ENCODE data around the gene SLC12A6.

SLC12A6 gene

DNA sequence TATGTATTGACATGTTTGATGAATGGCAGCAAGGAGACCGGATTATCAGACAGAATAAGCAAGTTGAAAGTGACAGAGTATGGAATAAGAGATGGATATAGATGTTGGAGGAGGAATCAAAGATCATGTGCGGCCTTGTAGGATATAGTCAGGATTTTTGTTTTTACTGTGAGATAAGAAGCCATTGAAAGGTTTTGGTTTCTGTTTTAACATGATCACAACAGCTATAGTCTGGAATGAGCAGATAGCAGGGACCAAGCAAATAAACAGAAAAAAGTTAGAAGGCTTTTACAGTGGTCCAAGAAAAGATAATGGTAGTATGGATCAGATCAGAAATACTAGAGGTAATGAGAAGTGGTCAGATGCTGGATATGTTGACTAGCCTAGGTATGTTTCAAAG is 52.6 kb downstream of the SLC12A6 start:
- Histone ChIP-seq H3K9ac (ENCODE audit: low read length) (no peak overlapping the region), H3K4me3 (ENCODE audit: low read depth, low read length) (no peak overlapping the region), H3K9me3 (ENCODE audit: control insufficient read depth, insufficient read depth, low read depth, low read length) (no peaks in the 10 kb centered on the region), H3K27ac (ENCODE audit: low read depth, low read length) (no peak overlapping the region), H3K27me3 (ENCODE audit: control insufficient read depth, insufficient read depth, low read length) (no peaks in the 10 kb centered on the region), H3K4me1 (ENCODE audit: control insufficient read depth, insufficient read depth, low read length) (no peaks in the 10 kb centered on the region), H3K36me3 (ENCODE audit: control insufficient read depth, insufficient read depth, low read length) (no peaks in the 10 kb centered on the region)

DNA sequence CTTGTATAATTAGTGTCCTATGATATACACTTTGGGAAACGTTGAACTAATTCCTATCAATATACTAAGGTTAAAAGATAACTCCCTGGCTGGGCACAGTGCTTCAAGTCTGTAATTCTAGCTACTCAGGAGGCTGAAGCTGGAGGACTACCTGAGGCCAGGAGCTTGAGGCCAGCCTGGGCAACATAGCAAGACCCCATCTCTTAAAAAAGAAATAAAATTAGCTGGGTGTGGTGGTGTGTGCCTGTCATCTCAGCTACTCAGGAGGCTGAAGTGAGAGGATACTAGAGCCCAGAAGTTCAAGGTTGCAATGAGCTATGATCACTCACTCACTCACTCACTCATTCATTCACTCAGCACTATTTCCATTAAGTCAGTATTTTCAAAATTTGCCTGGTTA is 55.2 kb downstream of the SLC12A6 start:
- Histone ChIP-seq H3K4me1 (ENCODE audit: control insufficient read depth, insufficient read depth, low read length) (no peaks in the 10 kb centered on the region), H3K36me3 (ENCODE audit: control insufficient read depth, insufficient read depth, low read length) (no peaks in the 10 kb centered on the region), H3K9me3 (ENCODE audit: control insufficient read depth, insufficient read depth, low read depth, low read length) (no peaks in the 10 kb centered on the region), H3K27ac (ENCODE audit: low read depth, low read length) (no peak overlapping the region), H3K4me3 (ENCODE audit: low read depth, low read length) (no peak overlapping the region), H3K27me3 (ENCODE audit: control insufficient read depth, insufficient read depth, low read length) (no peaks in the 10 kb centered on the region), H3K9ac (ENCODE audit: low read length) (no peak overlapping the region)

DNA sequence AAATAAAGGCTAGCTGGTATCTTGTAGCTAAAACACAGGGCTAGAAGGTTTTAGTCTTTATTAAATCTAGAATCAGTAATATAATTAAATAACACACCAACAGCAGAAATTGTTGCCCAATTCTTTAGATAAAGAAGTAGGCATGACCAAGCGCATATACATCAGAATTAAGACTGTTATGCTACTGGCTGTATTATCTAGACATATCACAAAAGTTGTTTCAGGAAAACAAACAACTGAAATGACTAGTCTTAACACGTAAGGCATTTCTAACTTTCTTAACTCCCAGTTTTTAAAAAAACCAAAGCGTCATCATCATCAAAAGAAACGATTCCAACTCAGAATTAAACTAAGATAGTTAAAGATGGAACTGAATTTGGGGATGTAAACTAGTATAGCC is 57.4 kb downstream of the SLC12A6 start:
- H3K9ac ChIP-seq (ENCODE audit: low read length): no peak overlapping the region
- H3K27ac ChIP-seq (ENCODE audit: low read depth, low read length): no peak overlapping the region

DNA sequence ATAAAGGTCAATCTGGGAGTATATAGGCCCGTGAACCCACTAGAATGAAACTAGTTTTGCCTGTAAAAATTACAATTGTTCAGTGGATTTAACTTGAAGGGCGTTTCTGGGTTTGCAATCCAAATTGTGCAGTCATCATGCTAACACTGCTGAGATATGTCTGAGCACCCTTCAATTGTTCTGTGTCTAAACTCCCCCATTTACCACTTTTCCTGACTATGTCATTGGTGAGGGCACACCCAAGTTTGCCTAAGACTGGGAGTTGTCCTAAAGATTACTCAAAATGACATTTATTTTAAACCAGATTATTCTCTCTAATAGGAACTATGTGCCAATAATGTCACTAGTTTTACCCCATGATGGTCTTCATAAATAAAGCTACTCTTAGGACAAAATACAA is 58.2 kb downstream of the SLC12A6 start:
- no peaks in the 10 kb centered on the region for H3K36me3 ChIP-seq (ENCODE audit: control insufficient read depth, insufficient read depth, low read length)
- no peak overlapping the region for H3K4me3 ChIP-seq (ENCODE audit: low read depth, low read length)
- H3K4me1 ChIP-seq (ENCODE audit: control insufficient read depth, insufficient read depth, low read length): no peaks in the 10 kb centered on the region
- H3K9ac ChIP-seq (ENCODE audit: low read length): no peak overlapping the region
- no peaks in the 10 kb centered on the region for H3K9me3 ChIP-seq (ENCODE audit: control insufficient read depth, insufficient read depth, low read depth, low read length)
- H3K27ac ChIP-seq (ENCODE audit: low read depth, low read length): no peak overlapping the region
- no peaks in the 10 kb centered on the region for H3K27me3 ChIP-seq (ENCODE audit: control insufficient read depth, insufficient read depth, low read length)

More for the DNA sequence above, 57.4 kb downstream of the SLC12A6 start:
- Histone ChIP-seq H3K27me3 (ENCODE audit: control insufficient read depth, insufficient read depth, low read length) (no peaks in the 10 kb centered on the region), H3K4me3 (ENCODE audit: low read depth, low read length) (no peak overlapping the region), H3K9me3 (ENCODE audit: control insufficient read depth, insufficient read depth, low read depth, low read length) (no peaks in the 10 kb centered on the region), H3K36me3 (ENCODE audit: control insufficient read depth, insufficient read depth, low read length) (no peaks in the 10 kb centered on the region), H3K4me1 (ENCODE audit: control insufficient read depth, insufficient read depth, low read length) (no peaks in the 10 kb centered on the region)

DNA sequence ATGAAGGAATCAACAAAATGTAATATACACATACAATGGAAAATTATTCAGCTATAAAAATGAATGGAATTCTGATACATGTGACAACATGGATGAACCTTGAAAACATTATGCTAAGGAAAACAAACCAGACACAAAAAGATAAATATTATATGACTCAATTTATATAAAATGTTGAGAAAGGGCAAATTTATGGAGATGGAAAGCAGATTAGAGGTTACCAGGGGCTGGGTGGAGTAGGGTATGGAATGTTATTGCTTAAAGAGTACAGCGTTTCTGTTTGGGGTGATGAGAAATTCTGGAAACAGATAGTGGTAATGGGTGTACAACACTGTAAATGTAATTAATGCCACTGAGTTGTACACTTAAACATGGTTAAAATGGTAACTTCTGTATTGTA is 61.9 kb downstream of the SLC12A6 start:
- Histone ChIP-seq H3K27ac (ENCODE audit: low read depth, low read length) (no peak overlapping the region), H3K9ac (ENCODE audit: low read length) (no peak overlapping the region), H3K4me1 (ENCODE audit: control insufficient read depth, insufficient read depth, low read length) (no peaks in the 10 kb centered on the region), H3K9me3 (ENCODE audit: control insufficient read depth, insufficient read depth, low read depth, low read length) (no peaks in the 10 kb centered on the region), H3K4me3 (ENCODE audit: low read depth, low read length) (no peak overlapping the region), H3K36me3 (ENCODE audit: control insufficient read depth, insufficient read depth, low read length) (no peaks in the 10 kb centered on the region), H3K27me3 (ENCODE audit: control insufficient read depth, insufficient read depth, low read length) (no peaks in the 10 kb centered on the region)

DNA sequence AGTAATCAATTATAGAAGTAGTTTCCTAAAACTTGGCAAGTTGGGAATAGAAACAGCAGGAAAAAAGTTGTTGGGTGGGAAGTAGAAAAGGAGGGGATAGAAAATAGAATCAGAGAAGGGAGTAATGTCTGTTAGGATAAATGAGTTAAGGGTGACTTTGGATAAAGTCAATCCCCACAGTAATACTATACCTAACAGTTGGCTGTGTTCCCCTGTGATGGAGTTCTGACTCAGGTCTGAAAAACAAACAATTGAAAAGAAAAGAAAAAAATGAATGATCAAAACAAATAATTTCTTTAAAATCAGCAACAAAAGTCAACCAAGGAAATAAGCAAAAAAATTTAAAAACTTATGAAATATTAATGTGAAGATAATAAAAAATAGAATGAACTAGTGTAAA is 62.4 kb downstream of the SLC12A6 start:
- Histone ChIP-seq H3K9ac (ENCODE audit: low read length) (no peak overlapping the region), H3K27ac (ENCODE audit: low read depth, low read length) (no peak overlapping the region), H3K27me3 (ENCODE audit: control insufficient read depth, insufficient read depth, low read length) (no peaks in the 10 kb centered on the region), H3K9me3 (ENCODE audit: control insufficient read depth, insufficient read depth, low read depth, low read length) (no peaks in the 10 kb centered on the region), H3K4me1 (ENCODE audit: control insufficient read depth, insufficient read depth, low read length) (no peaks in the 10 kb centered on the region), H3K4me3 (ENCODE audit: low read depth, low read length) (no peak overlapping the region), H3K36me3 (ENCODE audit: control insufficient read depth, insufficient read depth, low read length) (no peaks in the 10 kb centered on the region)

DNA sequence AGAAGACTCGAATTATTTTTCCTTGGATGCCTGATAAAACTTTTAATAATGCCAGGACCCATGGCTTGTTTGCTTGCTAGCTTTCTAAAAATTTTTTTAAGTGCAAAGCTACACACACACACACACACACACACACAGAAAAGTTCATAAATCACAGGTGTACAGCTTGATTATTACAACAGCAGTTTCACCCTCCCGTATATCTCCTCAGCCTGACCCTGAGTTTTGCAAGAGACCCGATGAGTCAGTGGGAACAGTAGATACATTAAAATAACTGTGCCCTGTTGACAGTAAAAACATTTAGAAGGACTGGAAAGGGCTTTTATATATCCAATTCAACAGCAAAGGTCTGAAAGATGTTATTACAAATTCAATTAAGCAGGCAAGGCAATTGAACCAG is 66.1 kb downstream of the SLC12A6 start:
- Histone ChIP-seq H3K9me3 (ENCODE audit: control insufficient read depth, insufficient read depth, low read depth, low read length) (no peaks in the 10 kb centered on the region), H3K4me1 (ENCODE audit: control insufficient read depth, insufficient read depth, low read length) (no peaks in the 10 kb centered on the region), H3K27ac (ENCODE audit: low read depth, low read length) (no peak overlapping the region), H3K27me3 (ENCODE audit: control insufficient read depth, insufficient read depth, low read length) (no peaks in the 10 kb centered on the region), H3K9ac (ENCODE audit: low read length) (no peak overlapping the region), H3K36me3 (ENCODE audit: control insufficient read depth, insufficient read depth, low read length) (no peaks in the 10 kb centered on the region), H3K4me3 (ENCODE audit: low read depth, low read length) (no peak overlapping the region)

DNA sequence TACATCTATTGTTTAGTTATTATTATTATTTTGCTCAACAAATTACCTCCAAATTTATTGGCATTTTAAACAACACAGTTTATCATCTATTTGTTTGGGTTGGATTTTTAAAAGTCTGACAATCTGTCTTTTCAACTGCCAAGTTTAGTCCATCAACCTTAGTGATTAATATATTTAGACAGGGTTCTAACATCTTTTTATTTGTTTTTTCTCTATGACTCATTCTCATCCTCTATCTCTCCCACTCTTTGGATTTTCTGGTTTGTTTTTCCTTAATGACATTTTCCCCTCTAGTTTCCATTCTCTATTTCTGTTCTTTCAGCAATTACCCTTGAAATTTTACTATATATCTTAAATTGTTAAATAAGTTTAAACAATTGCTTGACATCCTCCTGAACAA is 70.8 kb downstream of the SLC12A6 start:
- Histone ChIP-seq H3K36me3 (ENCODE audit: control insufficient read depth, insufficient read depth, low read length) (no peaks in the 10 kb centered on the region), H3K27me3 (ENCODE audit: control insufficient read depth, insufficient read depth, low read length) (no peaks in the 10 kb centered on the region), H3K9ac (ENCODE audit: low read length) (no peak overlapping the region), H3K4me3 (ENCODE audit: low read depth, low read length) (no peak overlapping the region), H3K9me3 (ENCODE audit: control insufficient read depth, insufficient read depth, low read depth, low read length) (no peaks in the 10 kb centered on the region), H3K4me1 (ENCODE audit: control insufficient read depth, insufficient read depth, low read length) (no peaks in the 10 kb centered on the region), H3K27ac (ENCODE audit: low read depth, low read length) (no peak overlapping the region)

DNA sequence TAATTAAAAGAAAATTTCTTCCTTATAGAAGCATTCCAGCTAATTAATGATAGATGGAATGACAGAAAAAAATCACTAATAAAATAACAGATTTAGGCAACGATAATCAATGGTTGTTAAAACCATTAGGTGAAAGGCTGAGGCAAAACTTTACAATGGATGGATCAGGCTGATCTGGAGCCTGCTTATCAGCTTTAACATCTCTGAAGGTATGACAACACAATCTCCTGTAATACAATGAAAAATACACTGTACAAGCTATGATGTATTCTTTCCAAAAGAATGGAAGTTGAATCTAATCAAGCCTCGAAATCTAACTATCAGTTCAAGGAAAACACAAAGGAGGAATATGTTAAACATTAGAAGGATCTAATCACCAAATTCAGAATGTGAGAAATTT is 73.5 kb downstream of the SLC12A6 start:
- Histone ChIP-seq H3K27me3 (ENCODE audit: control insufficient read depth, insufficient read depth, low read length) (no peaks in the 10 kb centered on the region), H3K9ac (ENCODE audit: low read length) (no peak overlapping the region), H3K4me1 (ENCODE audit: control insufficient read depth, insufficient read depth, low read length) (no peaks in the 10 kb centered on the region), H3K9me3 (ENCODE audit: control insufficient read depth, insufficient read depth, low read depth, low read length) (no peaks in the 10 kb centered on the region), H3K4me3 (ENCODE audit: low read depth, low read length) (no peak overlapping the region), H3K36me3 (ENCODE audit: control insufficient read depth, insufficient read depth, low read length) (no peaks in the 10 kb centered on the region), H3K27ac (ENCODE audit: low read depth, low read length) (no peak overlapping the region)

DNA sequence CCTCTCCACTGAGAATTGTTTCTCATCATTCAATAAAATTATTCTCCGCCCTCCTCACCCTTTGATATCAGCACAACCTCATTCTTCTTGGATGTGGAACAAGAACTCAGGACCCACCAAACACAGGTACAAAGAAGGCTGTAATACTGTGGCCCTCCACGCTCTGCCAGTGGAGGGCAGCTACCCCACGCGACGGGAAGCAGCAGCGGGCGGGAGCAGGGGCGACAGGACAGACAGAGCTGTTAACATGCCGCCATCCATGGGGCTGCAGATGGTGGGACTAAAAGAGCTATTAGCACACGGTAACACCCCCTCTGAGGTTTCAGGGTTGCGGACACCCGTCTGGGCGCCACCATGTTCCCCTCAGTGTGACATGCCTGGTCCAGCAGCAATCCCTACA is 75.2 kb downstream of the SLC12A6 start:
- no peak overlapping the region for H3K9ac ChIP-seq (ENCODE audit: low read length)
- H3K27ac ChIP-seq (ENCODE audit: low read depth, low read length): no peak overlapping the region
- H3K4me1 ChIP-seq (ENCODE audit: control insufficient read depth, insufficient read depth, low read length): no peaks in the 10 kb centered on the region
- no peaks in the 10 kb centered on the region for H3K27me3 ChIP-seq (ENCODE audit: control insufficient read depth, insufficient read depth, low read length)
- no peaks in the 10 kb centered on the region for H3K9me3 ChIP-seq (ENCODE audit: control insufficient read depth, insufficient read depth, low read depth, low read length)
- H3K36me3 ChIP-seq (ENCODE audit: control insufficient read depth, insufficient read depth, low read length): no peaks in the 10 kb centered on the region
- no peak overlapping the region for H3K4me3 ChIP-seq (ENCODE audit: low read depth, low read length)

DNA sequence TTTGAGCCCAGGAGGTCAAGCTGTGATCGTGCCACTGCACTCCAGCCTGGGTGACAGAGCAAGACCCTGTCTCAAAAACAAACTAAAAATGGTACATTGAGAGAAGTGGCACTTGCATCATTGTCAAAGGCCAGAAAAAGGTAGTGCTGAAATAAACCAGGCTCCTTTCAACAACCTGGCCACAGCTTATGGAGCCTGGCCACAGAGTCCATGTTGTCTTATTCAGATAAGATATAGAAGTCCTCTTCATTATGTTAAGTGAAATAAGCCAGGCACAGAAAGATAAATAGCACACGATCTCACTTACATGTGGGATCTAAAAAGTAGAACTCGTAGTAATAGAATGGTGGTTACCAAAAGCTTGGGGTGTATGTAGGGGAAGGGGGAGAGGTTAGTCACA is 78.0 kb downstream of the SLC12A6 start:
- no peak overlapping the region for H3K9ac ChIP-seq (ENCODE audit: low read length)
- H3K4me1 ChIP-seq (ENCODE audit: control insufficient read depth, insufficient read depth, low read length): no peaks in the 10 kb centered on the region
- H3K27me3 ChIP-seq (ENCODE audit: control insufficient read depth, insufficient read depth, low read length): no peaks in the 10 kb centered on the region
- H3K9me3 ChIP-seq (ENCODE audit: control insufficient read depth, insufficient read depth, low read depth, low read length): no peaks in the 10 kb centered on the region
- H3K36me3 ChIP-seq (ENCODE audit: control insufficient read depth, insufficient read depth, low read length): no peaks in the 10 kb centered on the region
- no peak overlapping the region for H3K4me3 ChIP-seq (ENCODE audit: low read depth, low read length)
- H3K27ac ChIP-seq (ENCODE audit: low read depth, low read length): no peak overlapping the region

DNA sequence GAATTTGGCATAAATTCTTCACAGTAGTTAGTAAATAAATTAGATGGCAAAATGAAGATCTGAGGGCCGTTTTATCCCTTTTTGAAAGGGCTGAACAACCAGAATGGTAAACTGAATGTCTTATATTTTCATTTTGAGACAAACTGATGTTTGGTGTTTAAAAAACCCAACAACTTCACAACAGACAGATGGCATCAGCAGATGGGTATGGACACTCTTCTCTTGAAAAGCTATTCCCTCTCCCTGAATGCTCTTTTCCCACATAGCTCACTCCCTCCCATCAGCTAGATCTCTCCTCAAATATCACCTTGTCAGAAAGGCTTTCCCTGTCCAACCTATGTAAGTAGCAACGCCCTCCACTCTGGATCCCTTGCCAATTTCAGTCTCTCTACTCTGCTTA is 79.4 kb downstream of the SLC12A6 start:
- H3K4me3 ChIP-seq (ENCODE audit: low read depth, low read length): no peak overlapping the region
- peaks cover 8% of the 10 kb centered on the region for H3K36me3 ChIP-seq (ENCODE audit: control insufficient read depth, insufficient read depth, low read length)
- H3K27ac ChIP-seq (ENCODE audit: low read depth, low read length): no peak overlapping the region
- no peaks in the 10 kb centered on the region for H3K9me3 ChIP-seq (ENCODE audit: control insufficient read depth, insufficient read depth, low read depth, low read length)
- no peaks in the 10 kb centered on the region for H3K27me3 ChIP-seq (ENCODE audit: control insufficient read depth, insufficient read depth, low read length)
- no peak overlapping the region for H3K9ac ChIP-seq (ENCODE audit: low read length)
- H3K4me1 ChIP-seq (ENCODE audit: control insufficient read depth, insufficient read depth, low read length): no peaks in the 10 kb centered on the region
